GM12875 (cell line): ENCODE data around the gene DTHD1.

Experiments used
- H3K4me3 ChIP-seq: one replicate; pipeline ENCODE4 v1.5.1; 2011; ENCODE audit warnings: low read depth, low read length, control low read depth
- CTCF ChIP-seq: IDR thresholded peaks from 2 replicates; pipeline ENCODE4 v1.5.1; 2011; ENCODE audit warnings: low read depth, mild to moderate bottlenecking, control low read depth, inconsistent platforms, low read length, moderate library complexity, borderline replicate concordance; ENCODE audit not compliant: insufficient read depth

The DTHD1 gene

GRCh38 chr4:36273276-36273675 is 8.1 kb upstream of the DTHD1 start:
- no peak for TF ChIP-seq CTCF
- H3K4me3 ChIP-seq, result no peak overlapping the region

GRCh38 chr4:36274158-36274557 is 7.3 kb upstream of the DTHD1 start:
- TF ChIP-seq CTCF, result no peak
- no peak overlapping the region for H3K4me3 ChIP-seq

- no peak overlapping the region for H3K4me3 ChIP-seq
Observed at GRCh38 chr4:36277533-36277932, 3.9 kb upstream of the DTHD1 start.

GRCh38 chr4:36278789-36279188 is 2.6 kb upstream of the DTHD1 start:
- H3K4me3 ChIP-seq, result no peak overlapping the region
- no peak for TF ChIP-seq CTCF

More at GRCh38 chr4:36277533-36277932, 3.9 kb upstream of the DTHD1 start:
- TF ChIP-seq CTCF, result no peak

GRCh38 chr4:36280555-36280954 is 861 bp upstream of the DTHD1 start:
- TF ChIP-seq CTCF, result no peak
- no peak overlapping the region for H3K4me3 ChIP-seq

GRCh38 chr4:36282503-36283030 is 1.2 kb downstream of the DTHD1 start:
- no peak overlapping the region for H3K4me3 ChIP-seq
- TF ChIP-seq CTCF, result no peak

GRCh38 chr4:36283912-36284465 is 2.6 kb downstream of the DTHD1 start:
- no peak overlapping the region for H3K4me3 ChIP-seq
- TF ChIP-seq CTCF, result no peak
